ENCODE measurements around the gene SSPN. TPM values are rescaled to one million over a fixed set of nuclear protein-coding genes. Genes with fewer than 3 reads are reported as not detected.
A peak's percentile ranks its signal among the peaks of the same experiment; 100 is the strongest.

Gene SSPN
- polyA plus RNA-seq, 1 donor: 11.5 TPM

GRCh38 chr12:26274441-26275312 is 79.3 kb downstream of the SSPN start:
- peak; percentile 91 to 96 for DNase-seq

GRCh38 chr12:26275313-26276131 is 80.1 kb downstream of the SSPN start:
- H3K4me1 ChIP-seq (ENCODE audit: control insufficient read depth, insufficient read depth, low read length): peaks cover 33% of the 10 kb centered on the region
- H3K4me3 ChIP-seq (ENCODE audit: low read length): no peak overlapping the region
- H3K9me3 ChIP-seq (ENCODE audit: control insufficient read depth, low read depth, low read length): no peaks in the 10 kb centered on the region
- DNase-seq: no peak
- no peaks in the 10 kb centered on the region for H3K27me3 ChIP-seq (ENCODE audit: control insufficient read depth, insufficient read depth, low read length)
- 71% methylated on average over 1 of the region's 11 CpGs for WGBS (ENCODE audit: insufficient coverage, low lambda C conversion rate)
- H3K36me3 ChIP-seq (ENCODE audit: control insufficient read depth, insufficient read depth, low read length): no peaks in the 10 kb centered on the region
- peak overlapping the region; percentile 84 for H3K27ac ChIP-seq (ENCODE audit: low read length)

More at GRCh38 chr12:26274441-26275312, 79.3 kb downstream of the SSPN start:
- WGBS (ENCODE audit: insufficient coverage, low lambda C conversion rate): no CpG with 5 or more reads among the region's 13 CpGs
- H3K36me3 ChIP-seq (ENCODE audit: control insufficient read depth, insufficient read depth, low read length): no peaks in the 10 kb centered on the region
- no peaks in the 10 kb centered on the region for H3K9me3 ChIP-seq (ENCODE audit: control insufficient read depth, low read depth, low read length)
- no peak overlapping the region for H3K4me3 ChIP-seq (ENCODE audit: low read length)
- peak overlapping the region; percentile 84 for H3K27ac ChIP-seq (ENCODE audit: low read length)
- H3K4me1 ChIP-seq (ENCODE audit: control insufficient read depth, insufficient read depth, low read length): peaks cover 35% of the 10 kb centered on the region
- no peaks in the 10 kb centered on the region for H3K27me3 ChIP-seq (ENCODE audit: control insufficient read depth, insufficient read depth, low read length)

GRCh38 chr12:26276709-26277108 is 81.3 kb downstream of the SSPN start:
- Histone ChIP-seq H3K27me3 (ENCODE audit: control insufficient read depth, insufficient read depth, low read length) (no peaks in the 10 kb centered on the region), H3K27ac (ENCODE audit: low read length) (no peak overlapping the region), H3K4me1 (ENCODE audit: control insufficient read depth, insufficient read depth, low read length) (peaks cover 30% of the 10 kb centered on the region), H3K36me3 (ENCODE audit: control insufficient read depth, insufficient read depth, low read length) (no peaks in the 10 kb centered on the region), H3K9me3 (ENCODE audit: control insufficient read depth, low read depth, low read length) (no peaks in the 10 kb centered on the region), H3K4me3 (ENCODE audit: low read length) (no peak overlapping the region)
- DNase-seq: no peak
- WGBS (ENCODE audit: insufficient coverage, low lambda C conversion rate): no CpG with 5 or more reads among the region's 2 CpGs

- Histone ChIP-seq H3K27ac (ENCODE audit: low read length) (no peak overlapping the region), H3K4me3 (ENCODE audit: low read length) (no peak overlapping the region), H3K4me1 (ENCODE audit: control insufficient read depth, insufficient read depth, low read length) (peaks cover 20% of the 10 kb centered on the region), H3K36me3 (ENCODE audit: control insufficient read depth, insufficient read depth, low read length) (no peaks in the 10 kb centered on the region), H3K27me3 (ENCODE audit: control insufficient read depth, insufficient read depth, low read length) (no peaks in the 10 kb centered on the region), H3K9me3 (ENCODE audit: control insufficient read depth, low read depth, low read length) (no peaks in the 10 kb centered on the region)
- no peak for DNase-seq
- 100% methylated on average over 2 of the region's 16 CpGs for WGBS (ENCODE audit: insufficient coverage, low lambda C conversion rate)
These were observed 82.3 kb downstream of the SSPN start for GRCh38 chr12:26277506-26278246.

- DNase-seq: no peak
- WGBS (ENCODE audit: insufficient coverage, low lambda C conversion rate): no CpG with 5 or more reads among the region's 1 CpG
- H3K27ac ChIP-seq (ENCODE audit: low read length): no peak overlapping the region
- H3K4me3 ChIP-seq (ENCODE audit: low read length): no peak overlapping the region
- H3K4me1 ChIP-seq (ENCODE audit: control insufficient read depth, insufficient read depth, low read length): peaks cover 17% of the 10 kb centered on the region
- H3K9me3 ChIP-seq (ENCODE audit: control insufficient read depth, low read depth, low read length): no peaks in the 10 kb centered on the region
- no peaks in the 10 kb centered on the region for H3K27me3 ChIP-seq (ENCODE audit: control insufficient read depth, insufficient read depth, low read length)
- H3K36me3 ChIP-seq (ENCODE audit: control insufficient read depth, insufficient read depth, low read length): no peaks in the 10 kb centered on the region
These were observed 82.9 kb downstream of the SSPN start for GRCh38 chr12:26278266-26278665.

GRCh38 chr12:26278666-26279065 is 83.3 kb downstream of the SSPN start:
- Histone ChIP-seq H3K9me3 (ENCODE audit: control insufficient read depth, low read depth, low read length) (no peaks in the 10 kb centered on the region), H3K27ac (ENCODE audit: low read length) (no peak overlapping the region)
- WGBS (ENCODE audit: insufficient coverage, low lambda C conversion rate): 86% methylated on average over 1 of the region's 5 CpGs

GRCh38 chr12:26279091-26279490 is 83.7 kb downstream of the SSPN start:
- H3K27ac ChIP-seq (ENCODE audit: low read length): no peak overlapping the region
- H3K4me1 ChIP-seq (ENCODE audit: control insufficient read depth, insufficient read depth, low read length): peaks cover 10% of the 10 kb centered on the region
- H3K36me3 ChIP-seq (ENCODE audit: control insufficient read depth, insufficient read depth, low read length): no peaks in the 10 kb centered on the region
- no peaks in the 10 kb centered on the region for H3K9me3 ChIP-seq (ENCODE audit: control insufficient read depth, low read depth, low read length)
- DNase-seq: no peak
- H3K4me3 ChIP-seq (ENCODE audit: low read length): no peak overlapping the region
- no peaks in the 10 kb centered on the region for H3K27me3 ChIP-seq (ENCODE audit: control insufficient read depth, insufficient read depth, low read length)

More at GRCh38 chr12:26278666-26279065, 83.3 kb downstream of the SSPN start:
- H3K36me3 ChIP-seq (ENCODE audit: control insufficient read depth, insufficient read depth, low read length): no peaks in the 10 kb centered on the region
- no peaks in the 10 kb centered on the region for H3K27me3 ChIP-seq (ENCODE audit: control insufficient read depth, insufficient read depth, low read length)
- H3K4me1 ChIP-seq (ENCODE audit: control insufficient read depth, insufficient read depth, low read length): peaks cover 15% of the 10 kb centered on the region
- DNase-seq: no peak
- H3K4me3 ChIP-seq (ENCODE audit: low read length): no peak overlapping the region

GRCh38 chr12:26279908-26280307 is 84.5 kb downstream of the SSPN start:
- Histone ChIP-seq H3K36me3 (ENCODE audit: control insufficient read depth, insufficient read depth, low read length) (no peaks in the 10 kb centered on the region), H3K27me3 (ENCODE audit: control insufficient read depth, insufficient read depth, low read length) (no peaks in the 10 kb centered on the region), H3K9me3 (ENCODE audit: control insufficient read depth, low read depth, low read length) (no peaks in the 10 kb centered on the region), H3K27ac (ENCODE audit: low read length) (no peak overlapping the region), H3K4me3 (ENCODE audit: low read length) (no peak overlapping the region), H3K4me1 (ENCODE audit: control insufficient read depth, insufficient read depth, low read length) (peaks cover 3% of the 10 kb centered on the region)
- DNase-seq: no peak
- 100% methylated on average over 1 of the region's 5 CpGs for WGBS (ENCODE audit: insufficient coverage, low lambda C conversion rate)

- WGBS (ENCODE audit: insufficient coverage, low lambda C conversion rate): no CpG with 5 or more reads among the region's 3 CpGs
- no peak for DNase-seq
- Histone ChIP-seq H3K36me3 (ENCODE audit: control insufficient read depth, insufficient read depth, low read length) (no peaks in the 10 kb centered on the region), H3K9me3 (ENCODE audit: control insufficient read depth, low read depth, low read length) (no peaks in the 10 kb centered on the region), H3K27ac (ENCODE audit: low read length) (no peak overlapping the region), H3K4me3 (ENCODE audit: low read length) (no peak overlapping the region), H3K4me1 (ENCODE audit: control insufficient read depth, insufficient read depth, low read length) (no peaks in the 10 kb centered on the region), H3K27me3 (ENCODE audit: control insufficient read depth, insufficient read depth, low read length) (no peaks in the 10 kb centered on the region)
These were observed 85.5 kb downstream of the SSPN start for GRCh38 chr12:26280869-26281268.

GRCh38 chr12:26281320-26281719 is 85.9 kb downstream of the SSPN start:
- Histone ChIP-seq H3K9me3 (ENCODE audit: control insufficient read depth, low read depth, low read length) (no peaks in the 10 kb centered on the region), H3K4me1 (ENCODE audit: control insufficient read depth, insufficient read depth, low read length) (no peaks in the 10 kb centered on the region), H3K36me3 (ENCODE audit: control insufficient read depth, insufficient read depth, low read length) (no peaks in the 10 kb centered on the region), H3K4me3 (ENCODE audit: low read length) (no peak overlapping the region), H3K27ac (ENCODE audit: low read length) (no peak overlapping the region), H3K27me3 (ENCODE audit: control insufficient read depth, insufficient read depth, low read length) (no peaks in the 10 kb centered on the region)
- WGBS (ENCODE audit: insufficient coverage, low lambda C conversion rate): no CpG with 5 or more reads among the region's 4 CpGs
- no peak for DNase-seq

Data from large intestine (tissue), 3 donors.